GM18508 (cell line): ENCODE results near the gene TRIM2.

Experiments used
- ATAC-seq: cut with Tn5 transposase; IDR thresholded peaks from one replicate; pipeline ENCODE4 v1.9.1; 2021; ENCODE audit warnings: moderate number of reproducible peaks; ENCODE audit not compliant: insufficient read depth, unreplicated experiment

Gene TRIM2

GRCh38 chr4:153220682-153221395 lies 16.6 kb downstream of the TRIM2 start:
- no peak for ATAC-seq

GRCh38 chr4:153221783-153222706 lies 17.8 kb downstream of the TRIM2 start:
- ATAC-seq: no peak

GRCh38 chr4:153222707-153223426 lies 18.6 kb downstream of the TRIM2 start:
- ATAC-seq: no peak

- ATAC-seq: no peak
Measured at GRCh38 chr4:153223427-153223801, 19.2 kb downstream of the TRIM2 start.

- no peak for ATAC-seq
Measured at GRCh38 chr4:153223930-153224329, 19.7 kb downstream of the TRIM2 start.

GRCh38 chr4:153224474-153224873 lies 20.2 kb downstream of the TRIM2 start:
- no peak for ATAC-seq

GRCh38 chr4:153227469-153228075 lies 23.3 kb downstream of the TRIM2 start:
- no peak for ATAC-seq

- no peak for ATAC-seq
Measured at GRCh38 chr4:153228512-153229140, 24.4 kb downstream of the TRIM2 start.

GRCh38 chr4:153229545-153229944 lies 25.3 kb downstream of the TRIM2 start:
- ATAC-seq: no peak

GRCh38 chr4:153232768-153233167 lies 28.5 kb downstream of the TRIM2 start:
- no peak for ATAC-seq

- no peak for ATAC-seq
Measured at GRCh38 chr4:153233761-153234371, 29.6 kb downstream of the TRIM2 start.

- no peak for ATAC-seq
Measured at GRCh38 chr4:153234885-153235284, 30.6 kb downstream of the TRIM2 start.

GRCh38 chr4:153238135-153238919 lies 34.1 kb downstream of the TRIM2 start:
- no peak for ATAC-seq

GRCh38 chr4:153239409-153239808 lies 35.2 kb downstream of the TRIM2 start:
- no peak for ATAC-seq

- no peak for ATAC-seq
Measured at GRCh38 chr4:153241295-153241694, 37.1 kb downstream of the TRIM2 start.

- ATAC-seq: no peak
Measured at GRCh38 chr4:153241970-153242838, 38.0 kb downstream of the TRIM2 start.

- ATAC-seq: no peak
Measured at GRCh38 chr4:153242839-153243324, 38.6 kb downstream of the TRIM2 start.

GRCh38 chr4:153243468-153243867 lies 39.2 kb downstream of the TRIM2 start:
- no peak for ATAC-seq
